HG02642 (cell line): Measurements from ENCODE around the gene FGF3.

Experiments
- ATAC-seq: cut with Tn5 transposase; IDR thresholded peaks from one replicate; pipeline ENCODE4 v1.9.1; 2021; ENCODE audit warnings: mild to moderate bottlenecking; ENCODE audit not compliant: unreplicated experiment, poor library complexity

FGF3 gene

DNA sequence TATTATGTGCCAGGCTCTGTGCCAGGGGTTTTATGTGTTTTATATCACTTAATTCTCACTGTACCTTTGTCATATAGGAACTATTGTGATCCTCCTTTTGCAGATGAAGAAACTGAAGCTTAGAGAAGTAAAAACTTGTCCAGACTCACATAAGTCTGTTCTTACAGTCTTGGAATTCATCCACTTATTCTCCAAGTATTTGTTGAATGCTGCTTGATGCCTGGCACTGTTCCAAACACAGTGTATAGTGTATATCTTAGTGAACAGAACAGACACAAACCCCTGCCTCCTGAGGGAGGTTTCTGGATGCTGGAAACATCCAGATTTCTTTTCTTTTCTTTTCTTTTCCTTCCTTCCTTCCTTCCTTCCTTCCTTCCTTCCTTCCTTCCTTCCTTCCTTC lies 29.0 kb upstream of the FGF3 start:
- no peak for ATAC-seq

DNA sequence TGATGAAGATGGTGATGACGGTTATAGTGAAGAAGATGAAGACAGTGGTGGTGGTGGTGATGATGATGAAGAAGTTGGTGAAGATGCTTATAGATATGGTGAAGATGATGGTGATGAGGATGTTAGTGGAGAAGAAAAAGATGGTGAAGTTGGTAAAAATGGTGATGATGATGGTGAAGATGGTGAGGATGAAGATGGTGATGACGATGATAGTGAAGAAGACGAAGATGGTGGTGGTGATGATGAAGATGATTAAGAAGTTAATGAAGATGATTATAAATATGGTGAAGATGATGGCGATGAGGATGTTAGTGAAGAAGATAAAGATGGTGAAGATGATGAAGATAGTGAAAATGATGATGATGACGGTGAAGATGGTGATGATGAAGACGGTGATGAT lies 25.2 kb upstream of the FGF3 start:
- no peak for ATAC-seq

DNA sequence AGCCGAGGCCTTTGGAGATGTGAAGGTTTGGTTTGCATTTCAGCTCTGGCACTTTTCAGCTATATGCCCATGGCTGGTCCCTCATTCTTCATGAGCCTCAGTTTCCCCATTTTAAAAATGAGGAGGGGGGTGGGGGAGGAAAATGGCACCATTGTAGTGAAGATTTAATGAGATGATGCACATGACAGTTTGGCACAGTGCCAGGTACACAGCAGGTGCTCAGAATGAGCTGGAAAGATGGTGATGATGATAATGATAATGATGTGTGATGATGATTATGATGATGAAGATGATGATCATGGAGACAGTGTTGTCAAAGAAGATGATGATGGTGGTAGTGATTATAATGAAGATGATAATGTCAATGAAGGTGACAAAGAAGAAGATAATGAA lies 24.3 kb upstream of the FGF3 start:
- no peak for ATAC-seq

DNA sequence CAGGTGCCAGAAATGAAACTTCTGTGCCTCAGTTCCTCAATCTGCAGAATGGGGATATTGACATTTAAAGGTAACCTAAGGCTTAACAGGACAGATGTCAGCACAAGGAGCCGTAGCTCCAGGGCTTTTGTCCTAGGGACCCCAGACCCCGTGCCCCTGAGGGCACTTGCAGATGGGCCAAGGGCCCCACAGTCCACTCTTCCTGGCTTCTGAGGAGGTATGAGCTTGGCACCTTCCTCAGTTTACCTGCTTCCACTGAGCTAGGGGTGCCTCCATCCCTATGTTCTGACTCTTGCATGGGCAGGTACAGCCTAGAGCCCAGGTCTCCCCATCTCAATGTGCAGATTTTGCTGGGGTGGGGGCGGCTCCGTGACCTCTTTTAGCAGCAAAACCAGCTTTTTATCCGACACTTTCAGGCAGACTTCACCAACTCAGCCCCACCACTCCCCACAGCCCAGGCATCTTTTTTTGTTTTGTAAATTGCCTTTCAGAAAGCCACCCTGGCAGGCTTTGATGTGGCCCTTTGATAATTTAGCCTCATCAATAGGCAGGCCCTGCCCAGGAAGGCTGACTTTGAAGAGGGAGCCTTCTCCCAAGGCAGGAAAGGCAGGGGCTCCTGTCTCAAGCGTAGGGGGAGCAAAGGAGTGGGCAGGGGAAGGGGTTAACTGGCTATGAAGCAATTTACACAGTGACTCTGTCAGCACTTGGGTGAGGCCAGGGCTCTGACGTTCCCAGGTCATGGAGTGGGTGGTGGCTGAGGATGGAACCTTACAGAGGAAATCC lies 23.7 kb upstream of the FGF3 start:
- ATAC-seq, result no peak

DNA sequence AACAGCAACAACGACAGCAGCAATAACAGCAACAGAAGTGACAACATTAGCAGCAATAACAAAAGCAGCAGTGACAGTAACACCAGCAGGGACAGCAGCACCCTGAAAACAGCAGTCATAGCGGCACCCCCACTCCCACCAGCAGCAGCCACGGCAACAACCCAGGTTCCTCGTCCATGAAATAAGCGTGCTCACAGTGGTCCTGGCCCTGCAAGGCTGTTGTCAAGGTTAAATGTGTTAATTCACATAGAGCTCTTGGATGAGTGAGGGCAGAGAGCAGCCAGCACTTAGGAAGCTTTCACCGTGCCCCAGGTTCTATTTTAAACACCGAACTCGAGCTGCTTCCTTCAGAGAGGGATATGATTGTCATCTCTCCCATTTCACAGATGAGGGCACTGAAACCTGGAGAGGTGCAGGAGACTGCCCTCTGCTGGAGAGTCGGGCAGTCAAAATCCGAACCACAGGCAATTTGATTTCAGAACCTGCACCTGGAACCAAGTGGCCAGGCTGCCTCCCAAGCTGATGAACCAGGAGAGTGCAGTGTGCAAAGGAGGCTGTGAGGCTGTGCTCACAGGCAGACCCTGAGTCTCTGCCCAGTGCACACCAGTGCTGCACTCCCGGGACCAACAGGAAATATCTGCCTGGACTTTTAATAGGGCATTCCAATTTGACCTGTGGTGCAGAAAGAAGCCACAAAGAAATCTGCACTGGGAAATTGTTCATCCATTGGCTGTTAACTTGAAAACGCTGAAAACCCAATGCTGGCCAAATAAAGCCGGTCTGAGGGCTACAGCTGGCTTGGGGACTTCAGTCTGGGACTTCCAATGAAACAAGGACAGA lies 22.9 kb upstream of the FGF3 start:
- no peak for ATAC-seq

DNA sequence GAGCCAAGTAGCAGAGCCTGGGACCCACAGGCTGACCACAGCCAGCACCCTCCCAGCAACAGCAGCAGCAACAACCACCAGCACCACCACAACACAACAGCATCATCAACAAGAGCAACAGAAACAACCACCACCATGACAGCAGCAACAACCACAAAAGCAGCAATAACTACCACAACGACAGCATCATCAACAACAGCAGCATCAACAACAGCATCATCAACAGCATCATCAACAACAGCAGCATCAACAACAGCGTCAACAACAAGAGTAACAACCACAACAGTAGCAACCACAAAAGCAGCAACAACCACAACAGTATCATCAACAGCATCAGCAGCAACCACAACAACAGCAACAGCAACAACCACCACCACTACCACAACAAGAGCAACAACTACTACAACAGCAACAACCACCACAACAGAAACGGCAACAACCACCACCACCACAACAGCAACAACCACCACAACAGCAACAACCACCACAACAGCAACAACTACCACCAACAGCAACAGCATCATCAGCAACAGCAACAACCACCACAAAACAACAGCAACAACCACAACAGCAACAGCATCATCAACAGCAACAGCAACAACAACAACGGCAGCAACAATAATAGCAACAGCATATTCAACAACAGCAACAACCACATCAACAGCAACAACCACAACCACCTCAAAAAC lies 22.1 kb upstream of the FGF3 start:
- no peak for ATAC-seq

DNA sequence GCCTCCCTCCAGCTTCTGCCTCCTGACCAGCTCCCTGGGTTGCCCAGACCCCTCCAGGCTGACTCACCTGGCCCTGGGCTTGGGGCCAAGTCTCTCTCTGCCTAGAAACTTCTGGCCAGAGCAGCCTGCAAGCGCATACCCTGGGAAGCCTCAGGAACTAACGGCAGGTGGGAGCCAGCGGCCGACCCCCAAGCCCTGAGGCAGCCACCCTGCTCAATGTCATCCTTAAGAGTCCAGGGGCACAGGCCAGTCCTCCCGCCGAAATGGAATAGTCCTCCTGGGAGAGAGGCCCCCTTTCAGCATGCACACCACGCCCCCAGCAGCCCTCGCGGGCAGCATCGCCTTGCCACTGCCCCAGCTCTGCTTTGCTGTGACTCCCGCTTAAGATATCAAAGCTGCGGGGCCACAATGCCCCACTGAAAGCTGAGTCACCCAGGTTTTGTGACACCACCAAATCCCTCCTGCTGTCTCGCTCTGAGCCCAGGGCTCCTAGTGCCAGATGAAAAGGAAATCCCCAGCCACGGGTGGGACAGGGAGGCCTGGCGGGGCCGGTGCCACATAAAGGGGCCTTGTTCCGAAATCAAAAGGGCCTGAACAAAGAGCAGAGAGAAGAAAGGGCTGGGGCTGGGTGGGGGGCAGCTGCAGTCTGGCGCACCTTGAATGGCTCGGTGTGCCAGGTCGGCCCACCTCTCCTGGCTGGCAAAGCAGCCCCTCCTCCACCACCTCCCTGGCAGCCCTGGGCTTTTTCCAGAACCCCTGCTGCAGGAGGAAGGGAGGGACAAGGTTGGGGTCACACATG lies 21.4 kb upstream of the FGF3 start:
- ATAC-seq, result no peak

DNA sequence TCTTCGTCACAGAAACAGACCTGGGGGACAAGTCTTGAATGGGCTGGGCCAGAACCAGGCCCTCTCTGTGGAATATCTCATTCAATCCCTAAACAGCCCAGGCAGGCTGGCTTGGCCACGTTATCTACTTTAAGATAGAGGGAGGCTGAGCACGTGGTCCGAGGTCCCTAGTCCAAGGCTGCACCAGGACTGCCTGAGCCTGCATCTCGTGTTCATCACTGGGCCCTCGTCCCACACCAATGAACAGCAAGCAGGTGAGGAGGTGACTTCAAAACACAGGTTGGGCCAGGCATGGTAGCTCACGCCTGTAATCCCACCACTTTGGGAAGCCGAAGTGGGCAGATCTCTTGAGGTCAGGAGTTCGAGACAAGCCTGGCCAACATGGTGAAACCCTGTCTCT lies 20.3 kb upstream of the FGF3 start:
- no peak for ATAC-seq

DNA sequence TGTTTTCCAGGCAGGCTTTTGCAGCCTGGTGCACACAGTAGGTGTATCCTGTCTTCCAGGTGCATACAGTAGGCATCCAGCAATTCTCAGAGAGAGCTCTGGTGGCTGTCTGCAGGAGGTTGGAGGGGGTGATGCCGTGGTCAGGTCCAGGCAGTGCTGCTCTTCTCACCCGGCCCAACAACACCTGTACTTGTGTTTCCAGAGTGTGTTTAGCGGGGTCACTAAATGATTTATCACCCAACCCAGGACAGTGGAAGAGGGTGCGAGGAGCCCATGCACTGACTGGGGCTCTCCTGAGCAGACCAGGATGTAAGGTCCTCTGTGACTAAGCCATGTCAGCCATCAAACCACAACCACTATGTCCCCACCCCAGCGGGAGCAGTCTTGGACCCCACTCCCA lies 18.6 kb upstream of the FGF3 start:
- ATAC-seq, result no peak

DNA sequence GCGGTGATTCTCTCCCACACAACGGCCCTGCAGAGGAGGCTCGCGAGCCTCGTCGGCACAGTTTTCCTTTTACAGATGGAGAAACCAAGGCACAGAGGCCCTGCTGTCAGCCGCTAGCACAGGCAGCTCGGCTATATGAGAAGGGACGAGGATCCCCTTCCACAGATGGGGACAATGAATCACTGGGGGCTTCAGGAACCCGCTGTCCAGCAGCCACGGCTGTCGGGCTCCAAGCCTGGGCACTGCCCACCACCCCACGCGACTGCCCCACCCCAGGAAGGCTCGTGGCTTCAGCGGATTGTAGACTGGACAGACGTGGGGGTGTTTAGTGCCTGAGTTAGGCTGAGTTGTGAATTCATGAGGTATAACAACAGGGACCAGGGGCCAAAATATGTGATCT lies 17.2 kb upstream of the FGF3 start:
- ATAC-seq, result no peak

DNA sequence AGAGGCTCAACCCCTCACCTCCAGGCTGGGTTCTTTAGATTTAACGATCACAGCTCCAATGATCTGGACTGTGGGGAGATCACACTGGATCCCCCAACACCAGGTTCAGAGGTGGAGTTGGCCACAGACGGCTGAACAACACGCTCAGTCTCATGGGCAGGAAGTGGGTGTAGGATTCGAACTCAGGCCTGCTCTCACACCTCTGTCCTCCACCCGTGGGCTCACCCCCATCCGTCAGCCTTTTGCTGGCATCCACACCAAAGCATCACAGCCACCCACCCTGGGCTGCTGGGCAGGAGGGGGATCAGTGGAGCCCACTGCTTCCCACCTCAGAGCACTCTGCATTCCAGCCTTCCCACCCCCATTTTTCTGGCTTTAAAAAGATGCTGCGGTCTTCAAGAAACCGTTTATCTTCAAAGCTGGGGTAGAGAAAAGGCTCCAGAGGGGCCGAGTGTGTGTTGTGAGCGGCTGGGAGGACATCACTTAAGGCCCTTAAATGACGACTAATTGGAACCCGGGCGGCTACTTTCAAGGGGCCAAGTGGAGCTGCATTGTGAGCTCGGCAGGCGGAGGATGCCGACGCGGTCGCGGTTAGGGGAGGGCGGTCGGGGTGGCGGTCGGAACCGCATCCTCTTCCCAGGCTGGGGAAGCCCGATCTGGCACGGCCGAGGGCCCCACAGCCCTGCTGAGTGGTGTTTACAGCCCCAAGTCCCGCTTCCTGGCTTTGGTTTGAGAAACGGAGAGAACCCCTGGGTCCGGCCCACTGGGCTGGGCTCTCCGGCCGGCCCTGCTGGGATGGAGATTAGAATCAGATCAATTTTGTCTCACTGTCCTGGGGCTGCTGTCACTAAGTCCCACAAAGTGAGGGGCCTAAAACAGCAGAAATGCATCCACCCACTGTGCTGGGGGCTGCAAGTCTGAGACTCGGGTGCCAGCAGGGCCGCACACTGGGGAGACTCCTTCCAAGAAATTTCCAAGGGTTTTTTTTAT lies 15.9 kb upstream of the FGF3 start:
- no peak for ATAC-seq

DNA sequence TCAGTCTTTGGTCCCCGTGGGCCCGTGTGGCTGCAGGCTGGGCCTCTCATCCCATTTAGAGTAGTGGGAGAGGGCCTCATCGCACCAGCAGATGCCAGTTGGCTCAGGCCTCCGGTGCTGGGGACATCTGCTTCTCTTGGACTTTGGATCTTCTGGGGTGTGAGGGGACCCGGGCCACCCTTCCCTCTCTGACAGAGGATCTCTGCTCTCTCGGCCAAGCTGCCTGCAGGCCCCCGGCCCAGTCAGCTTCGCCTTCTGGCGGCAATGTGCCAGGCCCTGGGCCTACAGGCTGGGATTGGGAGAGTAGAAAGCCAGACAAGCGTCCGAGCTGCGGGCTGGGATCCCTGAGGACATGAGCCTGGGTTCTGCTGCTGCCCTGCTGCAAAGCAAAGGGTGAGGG lies 15.0 kb upstream of the FGF3 start:
- no peak for ATAC-seq

DNA sequence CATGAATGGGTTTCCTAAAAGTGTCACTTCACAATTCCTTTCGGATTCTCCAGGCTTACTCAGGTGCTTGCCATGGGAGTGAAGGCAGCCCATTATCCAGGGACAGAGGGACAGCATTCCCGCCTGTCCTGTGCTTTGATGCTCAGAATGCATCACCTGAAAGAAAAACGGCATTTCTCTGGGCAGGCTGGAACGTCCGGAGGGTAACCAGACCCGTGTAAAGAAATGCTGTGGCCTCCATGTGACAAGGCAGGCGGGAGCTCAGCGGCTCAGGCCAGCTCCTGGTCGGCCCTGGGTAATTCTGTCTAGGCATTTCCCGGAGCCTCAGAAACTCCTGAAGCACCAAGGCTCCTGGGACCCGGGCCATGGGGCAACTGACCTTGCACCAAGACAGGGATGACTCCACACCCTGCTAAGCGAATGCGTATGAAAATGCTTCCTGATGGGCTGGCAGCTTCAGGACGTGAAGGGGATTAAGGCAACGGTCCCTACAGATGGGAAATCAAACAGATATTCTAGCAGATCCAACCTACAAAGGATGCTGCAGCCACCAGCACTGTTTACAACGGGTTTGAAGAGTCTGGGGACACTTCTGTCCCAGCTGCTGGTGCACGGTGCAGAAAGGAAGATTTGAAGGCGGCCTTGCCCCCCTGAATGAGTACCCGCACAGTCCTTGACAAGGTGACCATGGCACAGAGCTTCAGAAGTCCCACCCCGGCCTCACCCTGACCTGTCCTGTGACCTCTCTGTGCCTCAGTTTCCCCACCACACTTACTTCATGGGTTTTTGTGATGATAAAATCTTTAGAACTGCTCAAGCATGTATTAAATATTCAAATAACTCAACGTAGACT lies 13.6 kb upstream of the FGF3 start:
- no peak for ATAC-seq

DNA sequence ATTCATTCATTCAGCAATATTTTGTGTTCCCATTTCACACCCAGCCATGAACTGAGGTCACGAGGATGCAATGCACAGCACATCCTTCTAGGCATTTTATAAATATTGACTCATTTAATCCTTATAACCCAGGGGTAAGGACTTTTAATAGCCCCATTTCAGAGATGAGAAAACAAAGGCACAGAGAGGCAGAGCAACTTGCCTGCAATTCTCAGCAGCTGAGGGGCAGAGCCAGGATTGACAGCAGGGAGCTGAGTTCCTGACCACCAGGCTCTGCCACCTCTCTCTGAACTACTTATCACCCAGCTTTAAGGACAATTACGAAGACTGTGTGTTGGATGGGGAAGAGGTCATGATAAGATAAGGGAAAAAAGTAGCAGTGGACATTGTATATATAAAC lies 12.8 kb upstream of the FGF3 start:
- no peak for ATAC-seq

DNA sequence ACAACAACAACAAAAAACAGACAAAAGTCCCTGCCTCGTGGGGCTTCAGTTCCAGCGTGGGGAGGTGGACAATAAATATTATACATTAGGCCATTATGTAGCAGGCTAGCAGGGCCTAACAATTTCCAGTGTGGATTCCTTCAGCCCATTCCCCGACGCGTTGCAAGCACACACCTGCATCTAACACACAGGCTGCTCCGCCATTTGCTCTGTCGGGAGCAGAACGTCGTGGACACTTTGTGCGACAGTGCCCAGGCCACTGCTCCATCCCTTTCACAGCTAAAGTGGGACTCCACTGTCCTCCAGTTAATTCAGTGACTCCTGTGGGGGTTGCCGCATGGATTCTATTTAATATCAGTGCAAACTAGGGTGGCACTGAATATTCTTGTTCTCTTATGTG lies 10.9 kb upstream of the FGF3 start:
- ATAC-seq, result no peak

DNA sequence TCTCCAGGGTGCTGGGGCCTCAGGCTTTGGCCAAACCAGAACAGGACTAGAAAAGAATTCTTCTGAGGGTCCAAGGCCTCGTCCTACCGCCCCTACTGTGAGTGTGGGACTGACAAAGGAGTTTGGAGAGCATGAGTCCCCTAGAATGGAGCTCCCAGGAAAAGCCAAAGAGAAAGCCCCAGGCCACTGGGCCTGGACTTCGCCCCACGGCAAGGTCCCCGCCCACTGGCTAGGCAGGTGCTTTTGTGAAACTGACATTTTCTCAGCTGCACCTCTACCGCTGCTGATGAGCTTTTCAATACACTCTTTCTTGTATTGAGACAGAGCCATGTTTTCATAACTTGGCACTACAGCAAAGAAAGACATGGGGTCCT lies 9.7 kb upstream of the FGF3 start:
- ATAC-seq, result no peak

DNA sequence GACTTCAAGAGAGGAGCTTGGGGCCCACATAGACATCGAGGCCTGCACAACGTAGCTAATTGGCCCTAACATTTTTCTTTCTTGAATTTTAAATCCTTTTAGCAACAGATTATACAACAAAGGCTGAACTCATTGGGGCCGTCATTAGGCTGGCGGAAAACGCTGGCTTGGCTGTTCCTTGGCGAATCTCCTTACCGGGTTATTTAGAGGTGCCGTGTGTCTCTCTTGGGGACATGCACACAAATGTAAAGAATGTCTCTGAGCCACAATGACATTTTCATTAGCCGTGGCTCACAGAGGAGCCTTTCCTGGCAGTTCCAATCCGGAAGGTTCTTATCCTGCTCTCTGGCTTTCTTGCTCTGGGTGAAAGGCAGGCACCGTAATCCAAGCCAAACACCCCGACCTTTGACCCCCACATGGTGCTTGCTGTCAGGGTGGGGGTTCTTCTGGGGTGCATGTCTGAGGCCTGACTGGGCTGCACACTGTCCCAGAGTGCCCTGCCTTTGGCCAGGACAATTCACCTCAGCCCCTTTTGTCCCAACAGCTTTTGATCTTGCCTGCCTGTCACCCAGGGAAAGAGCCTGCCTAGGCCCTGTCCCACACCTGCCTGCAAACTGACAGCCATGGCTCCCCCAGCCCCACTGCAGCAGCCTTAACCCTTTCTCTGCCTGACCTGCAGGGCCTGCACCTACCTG lies 9.2 kb upstream of the FGF3 start:
- no peak for ATAC-seq

DNA sequence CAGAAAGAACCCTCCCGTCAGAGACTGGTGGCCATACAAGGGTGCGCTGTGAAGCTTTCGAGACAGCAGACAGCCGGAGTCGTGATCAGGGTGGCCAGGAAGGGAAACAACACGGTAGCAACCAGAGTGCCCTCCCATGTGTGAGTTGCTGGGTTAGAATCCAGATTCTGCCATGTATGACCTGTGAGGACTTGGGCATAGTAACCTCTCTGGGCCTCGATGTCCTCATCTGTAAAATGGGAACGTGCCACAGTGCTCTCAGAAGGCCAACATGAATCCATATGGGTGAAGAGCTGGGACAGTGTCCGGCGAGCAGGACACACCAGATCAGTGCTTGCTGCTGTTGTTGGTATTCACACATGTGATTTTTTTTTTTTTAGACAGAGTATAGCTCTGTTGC lies 7.6 kb upstream of the FGF3 start:
- ATAC-seq, result no peak
